SU-DHL-6 (cell line): Measurements from ENCODE around the gene PDCD6IP.

Experiments
- EZH2phosphoT487 ChIP-seq: fragments of 200-600 bp; sonication (generic), shearing (Covaris generic); conservative IDR thresholded peaks from 2 replicates; pipeline ENCODE4 v1.6.1; 2018; ENCODE audit warnings: mild to moderate bottlenecking, antibody characterized with exemption, low read length, moderate library complexity, mixed read lengths
- TF ChIP-seq, protein P1 (sequence below): fragments of 200-600 bp; sonication (generic); IDR thresholded peaks from one replicate; pipeline ENCODE4 v1.5.1; 2017; ENCODE audit warnings: antibody characterized with exemption, mild to moderate bottlenecking, low read length, moderate library complexity; ENCODE audit not compliant: insufficient read depth, poor library complexity, severe bottlenecking

DNA sequence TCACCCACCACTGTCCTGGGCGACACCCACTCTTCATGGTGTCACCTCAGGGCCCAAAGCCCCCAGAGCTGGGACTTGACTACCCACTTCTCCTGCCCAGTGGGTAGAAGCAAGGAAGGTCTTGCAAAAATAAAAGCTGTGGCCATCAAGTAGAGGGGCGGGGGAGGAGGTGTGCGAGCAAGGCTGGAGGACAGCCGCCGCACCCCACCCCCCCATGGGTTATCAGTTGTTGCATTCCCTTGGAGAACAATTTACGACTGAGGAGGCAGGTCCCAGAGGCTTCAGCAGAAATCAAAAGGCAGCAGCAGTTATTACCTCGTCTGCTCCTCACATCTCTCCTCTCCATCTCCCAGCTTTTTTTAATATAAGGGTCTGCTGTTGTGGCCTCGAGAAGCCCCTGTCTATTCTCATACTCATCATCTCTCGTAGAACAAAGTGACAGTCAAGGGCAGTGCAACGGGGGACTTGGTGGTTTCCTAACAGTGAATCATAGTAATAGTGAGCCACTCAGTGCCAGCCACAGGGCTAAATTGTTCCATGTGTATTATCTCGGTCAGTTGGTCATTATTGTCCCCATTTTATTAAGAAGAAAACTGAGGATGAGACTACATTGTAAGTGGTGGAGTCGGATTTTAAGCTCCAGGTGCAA lies 116.4 kb downstream of the PDCD6IP start:
- TF ChIP-seq, protein P1, sequence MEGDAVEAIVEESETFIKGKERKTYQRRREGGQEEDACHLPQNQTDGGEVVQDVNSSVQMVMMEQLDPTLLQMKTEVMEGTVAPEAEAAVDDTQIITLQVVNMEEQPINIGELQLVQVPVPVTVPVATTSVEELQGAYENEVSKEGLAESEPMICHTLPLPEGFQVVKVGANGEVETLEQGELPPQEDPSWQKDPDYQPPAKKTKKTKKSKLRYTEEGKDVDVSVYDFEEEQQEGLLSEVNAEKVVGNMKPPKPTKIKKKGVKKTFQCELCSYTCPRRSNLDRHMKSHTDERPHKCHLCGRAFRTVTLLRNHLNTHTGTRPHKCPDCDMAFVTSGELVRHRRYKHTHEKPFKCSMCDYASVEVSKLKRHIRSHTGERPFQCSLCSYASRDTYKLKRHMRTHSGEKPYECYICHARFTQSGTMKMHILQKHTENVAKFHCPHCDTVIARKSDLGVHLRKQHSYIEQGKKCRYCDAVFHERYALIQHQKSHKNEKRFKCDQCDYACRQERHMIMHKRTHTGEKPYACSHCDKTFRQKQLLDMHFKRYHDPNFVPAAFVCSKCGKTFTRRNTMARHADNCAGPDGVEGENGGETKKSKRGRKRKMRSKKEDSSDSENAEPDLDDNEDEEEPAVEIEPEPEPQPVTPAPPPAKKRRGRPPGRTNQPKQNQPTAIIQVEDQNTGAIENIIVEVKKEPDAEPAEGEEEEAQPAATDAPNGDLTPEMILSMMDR: no peak
- TF ChIP-seq EZH2phosphoT487: no peak
